ENCODE data around the gene SYAP1. TPM values are rescaled to one million over a fixed set of nuclear protein-coding genes. Genes with fewer than 3 reads are reported as not detected.
A peak's percentile ranks its signal among the peaks of the same experiment; 100 is the strongest.
"Not testable (repeated sequence)": the region's sequence is repeated elsewhere in the genome, so short reads cannot be mapped to it uniquely, and the experiment has no call there.

Gene SYAP1
- total and polyA plus RNA-seq, 2 experiments from 2014 or later, result 18.0 to 48.3 TPM

- not testable (repeated sequence) for H3K36me3 Mint-ChIP-seq (ENCODE audit: low read depth); H3K4me2 ChIP-seq; H3K9me3 Mint-ChIP-seq; H3K27ac ChIP-seq (ENCODE audit: low read depth); H3K27me3 Mint-ChIP-seq (ENCODE audit: insufficient read depth, low read depth, poor library complexity); H3F3A ChIP-seq (replicated peaks; ENCODE audit: low read depth); ATAC-seq; H3K4me3 Mint-ChIP-seq; H3K4me1 ChIP-seq (ENCODE audit: insufficient read depth); H3K4me3 ChIP-seq; H3K27ac Mint-ChIP-seq; H3K9me2 ChIP-seq (ENCODE audit: insufficient read depth); H3K36me3 ChIP-seq (ENCODE audit: insufficient read depth); H3K27me3 ChIP-seq (ENCODE audit: insufficient read depth); H4K20me1 ChIP-seq (replicated peaks; ENCODE audit: insufficient read depth); H3K4me1 Mint-ChIP-seq; H2AFZ ChIP-seq; DNase-seq (ENCODE audit: low spot score)
- H3K79me2 ChIP-seq (replicated peaks; ENCODE audit: insufficient read depth), result peaks cover 24% of the 10 kb centered on the region
Measured at GRCh38 chrX:16716451-16716850, 3.0 kb upstream of the SYAP1 start.

GRCh38 chrX:16718824-16719333 lies 533 bp upstream of the SYAP1 start:
- Histone ChIP-seq H3K36me3 (ENCODE audit: insufficient read depth) (no peaks in the 10 kb centered on the region), H3K4me2 (peak overlapping the region; percentile 74), H3K27me3 (ENCODE audit: insufficient read depth) (no peaks in the 10 kb centered on the region), H3K27ac (ENCODE audit: low read depth) (peak overlapping the region; percentile 99), H3F3A (replicated peaks; ENCODE audit: low read depth) (no peaks in the 10 kb centered on the region), H3K79me2 (replicated peaks; ENCODE audit: insufficient read depth) (peaks cover 43% of the 10 kb centered on the region), H4K20me1 (replicated peaks; ENCODE audit: insufficient read depth) (no peaks in the 10 kb centered on the region; the same call in 1 of the 2 replicates), H2AFZ (no peak overlapping the region), H3K4me1 (ENCODE audit: insufficient read depth) (no peaks in the 10 kb centered on the region), H3K4me3 (peak overlapping the region; percentile 81), H3K9me2 (ENCODE audit: insufficient read depth) (no peaks in the 10 kb centered on the region)
- Mint-ChIP-seq H3K4me1 (peaks cover 5% of the 10 kb centered on the region; the same call in 1 of the 3 replicates), H3K4me3 (peak overlapping the region; percentile 89), H3K9me3 (no peaks in the 10 kb centered on the region), H3K36me3 (ENCODE audit: low read depth) (peaks cover 3% of the 10 kb centered on the region; the same call in 1 of the 3 replicates), H3K27ac (peak overlapping the region; percentile 100), H3K27me3 (ENCODE audit: insufficient read depth, low read depth, poor library complexity) (peaks cover 8% of the 10 kb centered on the region)
- DNase-seq (ENCODE audit: low spot score) (no peak), ATAC-seq (peak; percentile 52)
- TF ChIP-seq REST (IDR thresholded peaks at IDR 0.05; ENCODE audit: unreplicated experiment) (no peak), ZNF462 (CRISPR knock-in tag; IDR thresholded peaks at IDR 0.05) (no peak), STAT1 (IDR thresholded peaks at IDR 0.05; ENCODE audit: unreplicated experiment) (no peak), EZH2 (IDR thresholded peaks at IDR 0.05; ENCODE audit: low read depth, unreplicated experiment) (no peak), ZNF114 (CRISPR knock-in tag; IDR thresholded peaks at IDR 0.05) (no peak), JUNB (IDR thresholded peaks at IDR 0.05; ENCODE audit: unreplicated experiment) (no peak), CREB1 (CRISPR knock-in tag; IDR thresholded peaks at IDR 0.05; ENCODE audit: low read depth) (no peak), ETS1 (IDR thresholded peaks at IDR 0.05) (no peak), ZNF331 (CRISPR knock-in tag; IDR thresholded peaks at IDR 0.05; ENCODE audit: low read depth) (no peak), NANOG (IDR thresholded peaks at IDR 0.05; ENCODE audit: borderline replicate concordance) (no peak), POLR2AphosphoS5 (IDR thresholded peaks at IDR 0.05; ENCODE audit: low read depth) (no peak)
